ENCODE results near the gene DNM3. TPM values are rescaled to one million over a fixed set of nuclear protein-coding genes. Genes with fewer than 3 reads are reported as not detected.

DNM3 gene
- polyA plus RNA-seq, 1 donor (not counting 4 experiments of a cell fraction or from before 2014, with no cell fraction given), result 2.0 TPM

- no peak for FAIRE-seq
- no peaks in the 10 kb centered on the region for H4K20me1 ChIP-seq (ENCODE audit: control insufficient read depth, extremely low read depth, insufficient read depth, low read length)
These were observed 177.5 kb downstream of the DNM3 start for GRCh38 chr1:172018727-172019311.

GRCh38 chr1:172019976-172020375 lies 178.7 kb downstream of the DNM3 start:
- Histone ChIP-seq H2AFZ (ENCODE audit: control insufficient read depth, low read length) (no peak overlapping the region), H3K36me3 (ENCODE audit: control insufficient read depth in 2 of 2, extremely low read depth in 1 of 2, insufficient read depth in 2 of 2, low read length in 2 of 2) (no peaks in the 10 kb centered on the region), H3K9me1 (ENCODE audit: control insufficient read depth, extremely low read depth, insufficient read depth, low read length) (no peaks in the 10 kb centered on the region), H4K20me1 (ENCODE audit: control insufficient read depth, extremely low read depth, insufficient read depth, low read length) (no peaks in the 10 kb centered on the region), H3K27ac (ENCODE audit: control insufficient read depth, insufficient read depth, low read length) (no peak overlapping the region), H3K9ac (ENCODE audit: control insufficient read depth, extremely low read depth, insufficient read depth, low read length) (no peak overlapping the region), H3K4me3 (ENCODE audit: control insufficient read depth in 2 of 3, extremely low read depth in 1 of 3, insufficient read depth in 2 of 3, low read depth in 1 of 3, low read length in 3 of 3) (no peak overlapping the region), H3K9me3 (ENCODE audit: control insufficient read depth, low read depth, low read length) (no peaks in the 10 kb centered on the region), H3K27me3 (ENCODE audit: control insufficient read depth, extremely low read depth, insufficient read depth, low read length) (no peaks in the 10 kb centered on the region), H3K4me1 (ENCODE audit: control insufficient read depth, extremely low read depth, insufficient read depth, low read length) (peaks cover 9% of the 10 kb centered on the region), H3K79me2 (ENCODE audit: control insufficient read depth, insufficient read depth, low read length) (no peaks in the 10 kb centered on the region), H3K4me2 (ENCODE audit: control insufficient read depth, extremely low read depth, insufficient read depth, low read depth, low read length) (no peak overlapping the region)
- DNase-seq (ENCODE audit: low read depth, low spot score), result no peak
- dilution Hi-C loops (cut with MboI; ENCODE audit: extremely low pct_ligation_motif_present, low sequenced_read_pairs), result no loop called here
- FAIRE-seq, result no peak
- no peak for TF ChIP-seq CTCF (optimal IDR thresholded peaks at IDR 0.05 in 1 of 3, IDR thresholded peaks at IDR 0.05 in 1 of 3, conservative IDR thresholded peaks at IDR 0.05 in 1 of 3; ENCODE audit: extremely low read depth in 1 of 3, insufficient read depth in 2 of 3, low read length in 3 of 3)

More at GRCh38 chr1:172018727-172019311, 177.5 kb downstream of the DNM3 start:
- no peak overlapping the region for H3K4me2 ChIP-seq (ENCODE audit: control insufficient read depth, extremely low read depth, insufficient read depth, low read depth, low read length)
- dilution Hi-C loops (cut with MboI; ENCODE audit: extremely low pct_ligation_motif_present, low sequenced_read_pairs), result no loop called here
- no peaks in the 10 kb centered on the region for H3K36me3 ChIP-seq (ENCODE audit: control insufficient read depth in 2 of 2, extremely low read depth in 1 of 2, insufficient read depth in 2 of 2, low read length in 2 of 2)
- no peak for TF ChIP-seq CTCF (optimal IDR thresholded peaks at IDR 0.05 in 1 of 3, IDR thresholded peaks at IDR 0.05 in 1 of 3, conservative IDR thresholded peaks at IDR 0.05 in 1 of 3; ENCODE audit: extremely low read depth in 1 of 3, insufficient read depth in 2 of 3, low read length in 3 of 3)
- no peak for TF ChIP-seq EZH2 (IDR thresholded peaks at IDR 0.05; ENCODE audit: low read length)
- H3K9ac ChIP-seq (ENCODE audit: control insufficient read depth, extremely low read depth, insufficient read depth, low read length), result no peak overlapping the region
- no peak overlapping the region for H2AFZ ChIP-seq (ENCODE audit: control insufficient read depth, low read length)
- H3K9me1 ChIP-seq (ENCODE audit: control insufficient read depth, extremely low read depth, insufficient read depth, low read length), result no peaks in the 10 kb centered on the region
- DNase-seq (ENCODE audit: low read depth, low spot score), result no peak
- no peaks in the 10 kb centered on the region for H3K27me3 ChIP-seq (ENCODE audit: control insufficient read depth, extremely low read depth, insufficient read depth, low read length)
- H3K27ac ChIP-seq (ENCODE audit: control insufficient read depth, insufficient read depth, low read length), result no peak overlapping the region
- H3K79me2 ChIP-seq (ENCODE audit: control insufficient read depth, insufficient read depth, low read length), result no peaks in the 10 kb centered on the region
- no peaks in the 10 kb centered on the region for H3K9me3 ChIP-seq (ENCODE audit: control insufficient read depth, low read depth, low read length)
- H3K4me1 ChIP-seq (ENCODE audit: control insufficient read depth, extremely low read depth, insufficient read depth, low read length), result no peaks in the 10 kb centered on the region
- no peak overlapping the region for H3K4me3 ChIP-seq (ENCODE audit: control insufficient read depth in 2 of 3, extremely low read depth in 1 of 3, insufficient read depth in 2 of 3, low read depth in 1 of 3, low read length in 3 of 3)
